HG03196 (cell line): ENCODE measurements around the gene KIF1A.

Experiments used
- ATAC-seq: cut with Tn5 transposase; IDR thresholded peaks from one replicate; pipeline ENCODE4 v1.9.1; 2021; ENCODE audit not compliant: unreplicated experiment

The KIF1A gene

DNA sequence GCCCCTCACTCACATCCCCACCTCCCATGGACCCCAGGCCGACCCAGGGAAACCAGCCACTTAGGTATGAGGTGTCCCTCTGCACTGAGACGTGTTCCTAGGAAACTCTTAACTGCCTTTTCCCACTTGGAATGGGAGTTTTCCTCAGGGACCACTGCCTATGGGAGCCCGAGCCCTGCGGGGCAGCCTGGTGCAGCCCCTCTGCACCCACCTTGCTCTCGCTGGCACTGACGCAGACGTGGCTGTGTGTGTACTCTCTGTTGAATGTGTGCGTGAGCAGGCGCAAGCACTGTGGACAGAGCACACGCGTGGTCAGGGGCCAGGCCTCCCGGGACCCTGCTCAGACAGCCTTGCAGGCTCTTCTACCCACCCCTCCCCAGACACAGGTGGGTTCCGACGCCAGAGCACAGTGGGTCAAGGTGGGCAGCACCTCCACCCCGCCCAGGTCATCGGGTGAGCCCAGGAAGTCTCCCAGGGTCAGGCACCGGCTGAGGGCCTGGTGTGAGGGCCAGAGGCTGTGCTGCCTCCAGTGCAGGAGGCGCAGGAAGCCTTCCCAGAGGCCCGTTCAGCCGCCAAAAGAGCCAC lies 98.3 kb downstream of the KIF1A start:
- ATAC-seq, result no peak

DNA sequence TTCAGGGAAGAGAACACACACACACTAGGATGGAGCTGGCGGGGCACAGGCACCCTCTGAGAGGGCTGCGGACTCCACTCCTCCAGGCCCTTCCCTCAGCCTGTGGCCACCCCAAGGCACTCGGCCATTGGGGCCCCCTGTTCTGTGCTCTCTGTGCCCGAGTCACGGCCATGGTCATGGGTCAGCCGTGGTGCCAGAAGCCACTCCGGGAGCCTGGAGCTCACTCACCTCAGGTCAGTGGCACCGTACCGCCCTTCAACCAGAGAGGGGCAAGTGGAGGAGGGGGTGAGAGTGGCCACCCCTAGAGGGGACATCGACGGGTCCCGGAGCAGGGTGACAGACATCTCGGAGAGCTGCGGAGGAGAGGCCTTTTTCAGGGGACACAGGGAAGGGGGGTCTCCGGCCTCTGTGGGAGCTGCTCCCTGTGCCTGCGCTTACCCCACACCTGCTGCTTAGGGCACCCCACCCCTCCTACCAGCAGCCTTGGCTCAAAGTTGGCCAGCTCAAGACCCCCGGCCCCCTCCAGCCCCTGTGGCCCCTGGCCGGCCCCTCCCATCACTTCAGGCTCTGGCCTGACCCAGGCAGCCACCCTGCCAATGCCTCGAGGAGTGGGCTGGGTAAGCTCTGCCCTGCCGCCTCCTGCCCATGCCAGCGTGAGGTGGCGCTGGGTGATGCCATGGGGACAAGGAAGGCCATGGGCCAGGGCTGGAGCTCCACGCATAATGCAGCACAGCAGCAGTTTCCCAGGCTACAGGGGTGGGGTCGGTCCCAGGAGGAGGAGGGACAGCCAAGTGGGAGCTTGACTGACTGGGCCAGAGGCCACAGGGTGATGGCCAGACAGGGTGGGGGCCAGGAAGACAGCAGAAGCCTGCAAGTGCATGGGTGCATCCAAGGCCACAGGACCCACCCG lies 99.1 kb downstream of the KIF1A start:
- ATAC-seq, result no peak

DNA sequence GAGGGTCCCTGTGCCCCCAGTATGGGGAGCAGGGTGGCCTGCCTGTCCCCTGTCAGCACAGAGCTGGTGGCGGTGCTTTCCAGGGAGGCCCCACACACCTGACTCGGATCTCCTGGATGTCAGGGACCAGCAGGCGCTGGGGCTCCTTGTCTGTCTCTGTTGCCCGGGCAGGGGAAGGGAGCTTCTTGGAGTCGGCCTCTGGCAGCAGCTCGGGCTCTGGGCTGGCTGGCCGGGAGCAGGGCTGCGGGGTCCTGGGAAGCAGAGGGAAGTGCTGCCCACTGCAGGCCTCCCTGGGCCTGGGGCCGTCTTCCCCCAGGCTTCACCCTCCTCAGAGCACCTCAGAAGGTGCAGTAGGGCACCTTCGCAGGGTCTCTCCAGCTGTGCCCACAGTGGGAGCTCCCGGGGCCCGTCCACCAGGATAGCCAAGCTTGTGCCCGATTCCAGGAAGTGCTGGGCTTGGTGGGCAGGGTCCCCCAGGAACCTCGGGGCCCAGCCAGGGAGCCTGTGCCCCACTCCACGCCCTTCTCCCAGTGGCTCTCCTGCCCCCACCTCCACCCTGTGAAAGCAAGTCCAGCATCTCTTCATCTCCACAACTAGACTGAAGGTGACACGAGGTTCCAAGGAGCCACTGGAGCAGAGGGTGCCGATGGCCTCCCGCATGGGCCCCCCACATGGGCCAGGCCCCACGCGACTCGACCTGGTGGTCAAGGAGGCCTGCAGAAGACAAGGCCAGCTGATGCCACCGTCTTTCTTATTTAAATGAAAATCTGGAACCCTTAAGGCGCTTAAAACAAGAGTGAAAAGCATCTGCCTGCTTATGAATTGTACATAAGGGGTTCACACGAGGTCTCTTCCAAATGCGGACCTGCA lies 100.1 kb downstream of the KIF1A start:
- no peak for ATAC-seq

DNA sequence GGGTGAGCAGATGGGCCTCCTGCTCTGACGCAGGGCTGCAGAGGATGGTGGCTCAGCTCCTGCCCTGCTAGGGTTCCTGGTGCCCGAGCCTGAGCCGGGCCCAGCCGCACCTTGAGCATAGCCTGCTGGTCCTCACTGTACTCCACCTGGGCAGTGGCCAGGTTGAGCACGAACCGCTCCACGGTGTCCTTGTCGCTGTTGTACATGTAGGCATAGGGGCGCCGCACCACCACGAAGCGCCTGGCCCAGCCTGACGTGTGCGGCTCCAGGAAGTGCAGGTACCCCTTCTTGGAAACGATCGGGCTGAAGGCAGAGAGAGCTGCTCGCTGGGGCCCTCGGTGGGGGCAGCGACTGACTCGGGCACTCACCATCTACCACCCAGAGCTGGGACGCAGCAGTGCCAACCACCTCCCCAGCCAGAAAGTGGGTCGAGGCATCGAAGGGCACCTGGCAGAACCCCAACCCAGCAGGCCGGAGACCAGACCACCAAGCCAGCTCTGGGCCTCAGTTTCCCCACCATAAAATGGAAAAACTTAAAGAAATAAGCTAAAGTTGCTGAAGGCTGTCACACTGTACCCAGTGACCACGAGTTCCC lies 101.0 kb downstream of the KIF1A start:
- no peak for ATAC-seq

DNA sequence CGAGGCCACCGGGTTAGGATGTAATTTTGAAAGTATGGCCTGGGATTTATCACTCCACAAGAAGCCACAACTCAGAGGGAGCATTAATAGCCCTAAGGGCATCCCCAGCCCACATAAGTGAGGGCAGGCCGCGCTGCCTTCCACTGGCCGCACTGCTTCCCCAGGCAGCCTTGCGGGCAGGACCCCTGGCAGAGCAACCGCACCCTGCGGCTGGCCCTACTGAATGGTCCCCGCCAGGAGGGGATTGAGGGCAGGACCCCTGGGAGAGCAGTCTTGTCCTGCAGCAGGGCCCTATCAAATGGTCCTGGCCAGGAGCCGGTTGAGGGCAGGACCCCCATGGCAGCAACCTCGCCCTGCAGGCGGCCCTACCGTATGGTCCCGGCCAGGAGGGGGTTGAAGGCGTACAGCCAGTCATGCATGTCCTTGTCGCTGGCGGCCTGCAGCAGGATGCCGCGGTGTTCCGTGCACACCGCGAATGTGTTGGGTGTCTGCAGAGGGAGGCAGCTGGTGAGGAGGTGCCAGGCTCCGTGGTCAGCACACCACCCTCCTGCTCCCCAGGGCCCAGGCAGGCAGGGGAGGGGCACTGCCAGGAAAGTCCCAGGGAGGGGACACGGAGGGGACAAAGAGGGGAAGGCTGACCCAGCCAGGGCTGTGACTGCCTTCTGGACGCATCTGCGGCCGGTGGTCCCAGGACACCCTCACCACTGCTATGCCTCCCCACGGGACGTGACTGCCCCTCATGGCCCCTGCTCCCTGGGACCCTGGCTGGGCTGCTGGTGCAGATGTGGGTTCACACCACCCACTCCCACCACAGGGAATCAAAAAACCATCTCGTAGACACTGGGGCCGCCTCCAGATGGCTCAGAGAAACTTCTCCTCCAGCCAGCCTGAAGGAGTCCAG lies 102.1 kb downstream of the KIF1A start:
- ATAC-seq, result no peak

DNA sequence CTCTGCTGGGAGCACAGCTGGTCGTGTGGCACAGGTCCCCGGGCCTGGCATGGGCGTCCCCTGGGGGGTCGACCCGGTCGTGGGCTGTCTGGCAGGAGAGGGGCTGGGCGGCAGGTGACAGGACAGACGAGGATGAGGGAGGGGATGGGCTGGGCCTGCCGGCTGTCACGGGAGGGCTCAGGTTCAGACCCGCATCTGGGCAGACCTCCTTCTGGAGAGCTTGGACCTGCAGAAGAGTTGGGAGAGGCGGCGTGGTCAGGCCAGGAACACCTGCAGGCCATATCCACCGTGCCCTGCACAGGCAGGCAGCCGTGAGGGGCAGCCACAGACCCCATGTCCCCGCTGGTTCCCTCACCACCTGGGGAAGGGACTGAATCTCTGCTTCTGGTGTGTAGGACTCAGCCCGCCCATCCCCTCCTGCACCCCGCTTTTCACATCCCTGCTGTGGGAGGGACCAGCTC lies 102.8 kb downstream of the KIF1A start:
- ATAC-seq, result no peak

DNA sequence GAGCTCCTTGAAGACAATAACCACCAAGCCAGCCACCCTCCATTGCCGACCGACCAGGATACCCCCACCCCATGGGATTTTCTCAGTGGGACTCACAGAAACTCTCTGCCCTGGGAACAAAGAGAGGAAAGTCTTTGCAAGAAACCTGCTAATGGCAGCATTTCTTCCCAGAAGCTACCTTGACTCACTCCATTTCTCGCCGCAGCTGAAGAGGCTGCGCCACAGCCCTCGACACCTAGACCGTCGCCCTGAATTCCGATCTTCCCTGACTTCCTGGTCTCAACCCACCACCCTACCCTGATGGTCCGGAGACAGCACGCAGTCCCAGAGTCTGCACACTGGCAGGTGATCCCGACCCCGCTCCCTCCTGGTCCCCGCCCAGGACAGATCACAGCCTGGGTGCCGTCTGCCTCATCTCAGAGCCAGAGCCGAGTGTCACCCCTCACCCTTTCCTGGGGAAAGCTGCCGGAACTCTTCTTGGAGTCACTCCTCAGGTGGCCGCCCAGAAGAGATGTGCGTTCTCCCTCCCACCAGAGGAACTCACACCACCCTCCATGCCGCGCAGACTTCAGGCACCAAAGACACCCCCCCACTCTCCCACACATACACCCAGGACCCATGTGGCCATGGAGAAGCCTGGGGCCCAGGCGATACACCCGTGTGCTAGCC lies 103.8 kb downstream of the KIF1A start:
- ATAC-seq, result no peak

DNA sequence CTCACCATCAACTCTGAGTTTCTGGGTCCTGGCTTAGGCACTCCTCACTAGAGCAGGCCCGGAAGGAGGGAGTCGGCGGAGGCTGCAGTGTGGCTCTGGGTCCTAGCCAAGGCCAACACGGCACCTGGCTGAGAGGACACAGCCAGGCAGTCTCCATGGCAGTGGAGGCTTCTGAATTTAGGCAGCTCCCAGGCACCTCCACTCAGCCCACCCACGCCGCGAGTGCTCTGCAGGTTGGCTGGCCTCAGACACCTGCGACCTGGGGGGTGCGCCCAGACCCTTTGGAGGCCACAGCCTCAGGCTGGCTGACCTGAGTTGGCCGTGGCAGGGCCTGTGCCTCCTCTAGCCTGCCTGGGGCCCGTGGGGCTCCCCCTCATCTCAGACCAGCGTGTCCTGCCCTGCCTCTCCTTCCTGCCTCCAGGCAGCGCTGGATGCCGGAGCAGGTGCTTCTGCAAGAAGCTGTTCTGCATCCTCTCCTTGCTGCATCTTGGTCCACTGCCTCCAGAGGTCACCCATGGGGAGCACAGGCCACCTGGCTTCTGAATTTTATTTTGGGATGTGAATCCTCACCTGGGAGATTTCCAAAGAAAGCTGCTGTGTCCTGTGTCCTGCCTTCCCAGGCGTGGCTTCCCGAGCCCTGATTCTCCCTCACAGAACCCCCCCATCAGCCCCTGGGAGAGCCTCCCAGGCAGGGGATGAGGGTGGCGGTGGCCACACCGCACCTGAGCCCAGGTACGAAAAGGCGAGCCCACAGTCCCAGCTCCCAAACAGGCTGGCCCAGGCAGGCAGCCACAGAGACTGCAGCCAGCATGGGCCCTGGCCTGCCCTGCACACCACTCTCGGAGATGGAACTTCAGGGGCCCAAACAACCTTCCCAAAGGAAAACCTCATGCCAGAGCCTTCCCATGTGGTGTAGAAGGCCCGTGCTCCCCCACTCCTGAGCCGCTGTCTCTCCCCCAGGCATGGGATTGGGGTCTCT lies 105.0 kb downstream of the KIF1A start:
- no peak for ATAC-seq

DNA sequence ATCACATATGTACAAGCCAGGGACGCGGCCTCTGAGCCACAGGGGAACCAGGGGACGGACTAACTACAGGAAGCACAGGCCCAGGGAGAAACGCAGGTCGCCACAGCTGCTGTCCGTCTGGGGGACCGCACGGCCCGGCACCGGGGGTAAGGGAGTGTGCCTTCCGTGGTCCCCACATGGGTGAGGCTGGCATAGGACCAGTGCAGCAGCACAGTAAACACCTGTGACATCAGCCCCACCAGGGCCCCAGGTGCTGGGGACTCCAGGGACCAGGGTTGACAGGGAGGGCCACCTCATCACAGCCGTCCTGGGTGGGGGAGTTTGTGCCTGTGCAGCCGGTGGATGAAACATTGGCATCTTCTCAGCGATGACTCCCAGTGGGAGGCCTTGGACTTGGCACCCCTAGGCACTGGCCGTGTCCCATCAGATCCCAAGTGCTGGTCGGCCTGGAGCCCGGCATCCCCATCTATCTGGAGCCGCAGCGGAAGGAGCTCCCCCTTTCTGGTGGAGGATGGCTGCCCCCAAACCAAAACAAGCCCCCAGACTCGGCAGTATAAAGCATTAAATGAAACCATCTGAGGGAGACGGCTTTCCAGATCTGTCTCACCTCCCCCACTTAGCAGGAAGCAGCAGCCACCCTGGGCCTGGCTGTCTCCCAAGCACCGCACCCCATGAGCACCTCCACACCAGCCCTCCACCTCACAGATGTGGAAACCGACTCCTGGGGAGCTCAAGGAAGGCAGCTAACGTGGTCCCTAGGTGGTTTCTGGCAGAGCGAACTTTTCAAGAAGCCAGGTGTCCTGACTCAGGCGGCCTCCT lies 105.9 kb downstream of the KIF1A start:
- no peak for ATAC-seq

DNA sequence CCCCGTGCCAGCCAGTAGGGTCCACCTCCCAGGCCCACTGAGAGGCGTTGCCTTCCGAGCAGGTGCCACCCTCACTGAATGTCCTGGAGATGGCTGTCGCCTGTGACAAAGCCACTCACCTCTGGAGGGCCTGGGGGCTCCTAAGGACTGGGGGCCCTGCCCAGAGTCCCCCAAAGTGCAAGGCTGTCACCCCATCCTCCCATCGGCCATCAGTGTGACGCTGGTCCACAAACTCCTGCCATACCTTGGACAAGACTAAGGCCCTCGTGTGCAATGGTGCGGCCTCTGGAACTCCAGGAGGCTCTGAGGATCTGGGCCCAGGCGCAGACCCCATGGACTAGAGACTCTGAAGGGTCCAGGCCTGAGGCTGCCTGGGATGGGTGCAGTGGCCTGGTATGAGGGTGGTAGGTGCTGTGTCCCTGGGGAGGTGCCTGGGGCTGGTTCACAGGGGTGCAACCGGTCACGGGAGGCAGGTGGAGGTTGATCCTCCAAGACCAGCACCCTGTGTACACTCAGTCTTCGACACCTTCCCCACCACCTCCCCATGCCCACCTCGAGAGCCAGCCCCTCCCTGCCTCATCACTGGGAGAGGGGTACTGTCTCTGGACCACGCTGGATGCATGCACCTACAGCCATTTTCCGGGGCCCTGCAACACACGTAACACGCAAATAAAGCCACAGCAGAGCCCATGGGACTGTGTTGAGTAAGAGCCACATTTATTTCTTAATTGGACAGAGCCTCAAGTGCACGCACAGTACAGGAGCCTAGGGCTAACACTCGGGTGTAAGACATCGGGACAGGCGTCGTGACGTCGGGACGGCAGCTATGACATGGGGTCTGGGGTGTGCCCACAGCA lies 106.7 kb downstream of the KIF1A start:
- ATAC-seq, result no peak

DNA sequence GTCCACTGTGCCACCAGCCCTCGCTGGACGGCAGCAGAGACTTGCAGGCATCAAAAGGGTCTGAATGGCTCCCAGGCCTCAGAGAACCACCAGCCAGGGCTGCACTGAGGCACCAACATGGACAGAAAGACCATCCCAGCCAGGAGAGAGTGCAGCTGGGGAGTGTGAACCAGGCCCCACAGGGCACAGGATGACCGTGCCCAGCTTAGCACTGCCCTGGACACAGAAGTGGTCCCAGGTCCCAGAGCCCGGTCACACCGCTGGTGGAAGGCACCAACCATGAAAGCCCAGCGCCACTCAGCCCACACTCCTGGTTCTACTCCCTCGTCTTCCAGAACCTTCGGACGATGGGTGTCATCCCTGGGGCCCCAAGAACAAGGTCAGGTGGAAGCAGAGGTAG lies 107.9 kb downstream of the KIF1A start:
- ATAC-seq, result no peak

DNA sequence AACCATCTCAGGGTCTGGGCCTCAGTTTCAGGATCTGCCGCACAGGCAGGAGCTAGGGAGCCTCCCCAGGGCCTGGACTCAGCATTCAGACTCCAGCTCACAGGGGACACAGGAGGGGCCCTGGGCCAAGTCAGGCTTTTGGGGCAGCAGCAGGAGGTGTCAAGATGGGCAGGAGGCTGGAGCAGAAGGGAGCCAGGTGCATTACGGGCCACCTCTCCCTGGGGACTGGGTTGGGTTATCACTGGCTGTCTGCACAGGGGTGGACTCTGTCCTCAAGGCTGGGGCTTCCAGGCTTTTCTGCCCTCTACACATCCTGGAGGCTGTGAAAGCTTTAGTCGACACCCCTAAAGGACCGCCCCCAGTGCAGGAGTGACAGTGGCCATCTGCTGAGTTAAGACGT lies 108.3 kb downstream of the KIF1A start:
- no peak for ATAC-seq

DNA sequence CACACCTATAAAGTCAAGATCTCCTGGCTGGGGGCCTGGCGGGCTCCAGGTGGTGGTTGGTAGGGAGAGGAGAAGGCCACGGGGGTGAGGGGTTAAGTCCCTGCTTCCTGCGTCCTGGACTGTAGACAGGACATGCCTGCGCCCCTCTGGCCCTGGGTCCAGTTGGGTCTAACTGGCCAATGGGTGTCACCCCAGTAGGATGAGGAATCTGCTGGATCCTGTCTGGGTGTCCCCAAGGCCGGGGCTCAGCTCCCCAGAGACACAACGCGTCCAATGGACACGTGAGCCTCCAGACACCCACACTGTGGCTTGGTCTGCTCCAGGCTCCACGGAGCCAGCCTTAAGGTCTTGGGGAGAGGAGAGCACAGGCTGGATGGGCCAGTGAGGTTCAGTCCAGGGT lies 108.7 kb downstream of the KIF1A start:
- ATAC-seq, result no peak

DNA sequence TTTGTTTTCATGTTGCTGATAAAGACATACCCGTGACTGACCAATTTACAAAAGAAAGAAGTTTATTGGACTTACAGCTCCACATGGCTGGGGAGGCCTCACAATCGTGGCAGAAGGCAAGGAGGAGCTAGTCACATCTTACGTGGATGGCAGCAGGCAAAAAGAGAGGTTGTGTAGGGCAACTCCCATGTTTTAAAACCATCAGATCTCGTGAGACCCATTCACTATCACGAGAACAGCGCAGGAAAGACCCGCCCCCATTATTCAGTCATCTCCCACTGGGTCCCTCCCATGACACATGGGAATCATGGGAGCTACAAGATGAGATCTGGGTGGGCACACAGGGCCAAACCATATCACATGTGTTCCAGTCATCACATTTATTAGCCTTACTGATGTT lies 111.6 kb downstream of the KIF1A start:
- no peak for ATAC-seq

DNA sequence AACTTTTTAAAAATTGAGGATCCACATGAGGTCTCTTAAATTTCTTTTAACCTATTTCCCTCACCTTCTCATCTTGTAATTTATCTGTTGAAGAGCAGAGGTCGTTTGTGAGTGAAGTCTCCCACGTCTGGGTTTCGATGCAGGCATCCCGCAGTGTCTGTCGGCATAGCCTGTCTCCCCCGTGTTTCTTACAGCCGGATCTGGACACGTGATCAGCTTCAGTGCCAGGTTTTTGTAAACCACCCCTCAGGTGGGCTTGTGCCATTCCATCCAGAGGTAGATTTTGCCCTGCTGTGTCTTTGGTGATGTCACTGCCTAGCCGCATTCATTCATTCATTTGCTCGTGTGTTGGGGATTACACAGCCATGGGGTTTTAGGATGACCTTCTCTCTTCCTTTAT lies 112.2 kb downstream of the KIF1A start:
- no peak for ATAC-seq

DNA sequence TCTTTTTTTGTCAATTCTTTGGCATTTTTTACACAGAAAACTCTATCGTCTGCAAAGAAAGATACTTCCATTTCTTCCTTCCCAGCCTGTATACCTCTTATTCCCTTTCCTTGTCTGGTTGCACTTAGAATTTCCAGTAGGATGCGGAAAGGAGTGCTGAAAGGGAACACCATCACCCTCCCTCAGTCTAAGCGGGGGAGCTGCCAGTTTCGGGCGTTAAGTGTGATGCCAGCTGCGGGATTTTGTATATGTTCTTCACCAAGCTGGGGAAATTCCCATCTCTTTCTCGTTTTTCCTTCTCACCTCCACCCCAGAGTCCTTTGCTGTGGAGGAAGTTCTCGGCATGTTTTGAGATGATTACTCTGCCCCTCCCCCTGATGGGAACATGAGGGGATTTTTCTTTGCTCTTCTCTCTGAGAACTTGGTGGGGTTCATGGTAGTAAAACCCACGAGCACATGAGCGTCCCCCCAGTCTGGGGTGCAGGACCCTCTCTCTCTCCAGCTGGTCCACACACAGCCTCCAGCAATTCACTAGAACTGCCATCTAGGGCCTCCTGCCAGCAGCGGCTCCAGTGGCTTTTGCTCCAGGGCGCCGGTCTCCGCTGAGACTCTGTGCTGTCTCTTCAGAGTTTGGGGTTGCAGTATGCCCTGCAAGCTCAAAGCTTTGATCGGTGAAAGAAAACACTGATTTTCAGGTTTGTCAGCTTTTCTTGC lies 112.8 kb downstream of the KIF1A start:
- no peak for ATAC-seq
